Vagina (tissue), 2 donors: ENCODE measurements around the gene POU2F3.

Experiments used
- POLR2A ChIP-seq, 2 donors: fragments of 450-650 bp; IDR thresholded peaks; one replicate each; pipeline ENCODE4 v1.6.1; 2017; ENCODE audit warnings: antibody characterized with exemption in 2 of 2, mild to moderate bottlenecking in 2 of 2, moderate library complexity in 2 of 2
- POLR2AphosphoS5 ChIP-seq, 2 donors: sonication (generic); formaldehyde crosslinking; IDR thresholded peaks; one replicate each; pipeline ENCODE4 v1.9.0; 2017; ENCODE audit warnings: antibody characterized with exemption in 2 of 2, mild to moderate bottlenecking in 2 of 2, low read depth in 1 of 2; ENCODE audit not compliant: insufficient read depth in 1 of 2

DNA sequence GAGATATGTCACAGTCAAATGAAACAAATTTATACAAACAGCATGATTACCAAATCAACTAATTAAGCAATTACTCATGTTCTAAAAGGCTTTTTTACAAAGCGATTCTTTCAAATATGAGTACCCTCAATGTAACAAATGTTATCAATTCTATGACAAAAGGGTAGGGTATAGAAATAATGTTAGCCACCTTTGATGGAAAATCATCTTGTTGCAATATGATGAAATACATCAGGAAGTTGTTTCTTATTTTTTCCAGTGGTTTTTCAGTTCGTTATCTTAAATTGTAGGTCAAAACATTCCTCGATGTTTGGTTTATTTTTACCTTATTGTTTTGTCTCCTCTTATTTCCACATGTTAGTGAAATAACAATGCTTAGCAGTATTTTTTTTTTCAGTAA is 102.7 kb downstream of the POU2F3 start:
- TF ChIP-seq POLR2AphosphoS5 (IDR thresholded peaks at IDR 0.05; ENCODE audit: insufficient read depth in 1 of 2, low read depth in 1 of 2) (no peak), POLR2A (IDR thresholded peaks at IDR 0.05) (no peak)
